GM23248 (cell line): ENCODE data around the gene GFOD1. TPM values are rescaled to one million over a fixed set of nuclear protein-coding genes. Genes with fewer than 3 reads are reported as not detected.

Experiments
- DNase-seq: peaks from one replicate; pipeline ENCODE4 v3.0.0-alpha.2; 2015
- H2AFZ ChIP-seq: fragments of 200-600 bp; sonication (generic); 2 replicates; pipeline ENCODE4 v1.6.1; 2016; ENCODE audit warnings: antibody characterized with exemption
- H3F3A ChIP-seq: fragments of 200-600 bp; sonication (generic); 2 replicates; pipeline ENCODE4 v1.6.1; 2016; ENCODE audit warnings: mild to moderate bottlenecking, antibody characterized with exemption, mixed run types; ENCODE audit not compliant: insufficient read depth
- H3K27ac ChIP-seq: fragments of 200-600 bp; sonication (generic); 2 replicates; pipeline ENCODE4 v1.5.1; 2016; ENCODE audit warnings: mild to moderate bottlenecking
- H3K27me3 ChIP-seq: fragments of 200-600 bp; sonication (generic); replicated peaks from 2 replicates; pipeline ENCODE4 v1.6.1; 2016; ENCODE audit warnings: mild to moderate bottlenecking; ENCODE audit not compliant: insufficient read depth
- H3K36me3 ChIP-seq: fragments of 200-600 bp; sonication (generic); 2 replicates; pipeline ENCODE4 v1.6.1; 2016; ENCODE audit warnings: low read depth, mild to moderate bottlenecking
- H3K4me1 ChIP-seq: fragments of 200-600 bp; sonication (generic); 2 replicates; pipeline ENCODE4 v1.6.1; 2016; ENCODE audit warnings: mild to moderate bottlenecking; ENCODE audit not compliant: insufficient read depth
- H3K4me2 ChIP-seq: fragments of 200-600 bp; sonication (generic); one replicate; pipeline ENCODE4 v1.6.1; 2016; ENCODE audit warnings: mild to moderate bottlenecking; ENCODE audit not compliant: unreplicated experiment
- H3K4me3 ChIP-seq: fragments of 200-600 bp; sonication (generic); 2 replicates; pipeline ENCODE4 v1.5.1; 2016; ENCODE audit warnings: mild to moderate bottlenecking
- H3K79me2 ChIP-seq: fragments of 200-600 bp; sonication (generic); 2 replicates; pipeline ENCODE4 v1.6.1; 2016; ENCODE audit warnings: mild to moderate bottlenecking; ENCODE audit not compliant: insufficient read depth
- H3K9ac ChIP-seq: fragments of 200-600 bp; sonication (generic); 2 replicates; pipeline ENCODE4 v1.6.1; 2016; ENCODE audit warnings: mild to moderate bottlenecking
- H3K9me2 ChIP-seq: fragments of 200-600 bp; sonication (generic); 2 replicates; pipeline ENCODE4 v1.6.1; 2016; ENCODE audit warnings: mixed run types, mild to moderate bottlenecking, moderate library complexity; ENCODE audit not compliant: insufficient read depth
- H3K9me3 ChIP-seq: fragments of 200-600 bp; sonication (generic); one replicate; pipeline ENCODE4 v1.6.1; 2017; ENCODE audit warnings: low read depth
- H4K20me1 ChIP-seq: fragments of 200-600 bp; sonication (generic); 2 replicates; pipeline ENCODE4 v1.6.0; 2016; ENCODE audit not compliant: insufficient read depth
- EZH2 ChIP-seq: fragments of 200-600 bp; sonication (generic); IDR thresholded peaks from 2 replicates; pipeline ENCODE4 v1.6.1; 2018; ENCODE audit warnings: antibody characterized with exemption, mild to moderate bottlenecking; ENCODE audit not compliant: insufficient read depth, poor library complexity, severe bottlenecking
- EZH2phosphoT487 ChIP-seq: fragments of 200-600 bp; sonication (generic); IDR thresholded peaks from 2 replicates; pipeline ENCODE4 v1.6.1; 2018; ENCODE audit warnings: antibody characterized with exemption, moderate library complexity, mild to moderate bottlenecking, low read depth; ENCODE audit not compliant: insufficient read depth
- WGBS, 2 experiments: methylation state at CpG; one replicate each; pipeline ENCODE4 v1.1.6; 2015 to 2017; ENCODE audit warnings: low lambda C conversion rate in 2 of 2, low coverage in 1 of 2; ENCODE audit errors: missing lambda C conversion rate in 2 of 2; 5-methylcytosine and 5-hydroxymethylcytosine counted together
- in situ Hi-C: fragments of 300-500 bp; cut with MboI; formaldehyde crosslinking; loops from 2 replicates; pipeline ENCODE4 v1.15.0; 2020
- polyA plus RNA-seq: library from polyadenylated mRNA; unstranded; fragments of >200 nt; fragmentation: Nextera tagmentation; extraction: Ambion mirVana; gene quantifications from 2 replicates; pipeline ENCODE4 v1.2.1, GENCODE V29; 2016
- total RNA-seq: library from RNA; depleted of rRNA; stranded (reverse); fragments of >200 nt; shearing (Covaris generic); gene quantifications from 2 replicates; pipeline ENCODE4 v1.2.3, GENCODE V29; 2014

GFOD1 gene
- total and polyA plus RNA-seq, 2 experiments from 2014 or later: 0.84 to 0.97 TPM

GRCh38 chr6:13441778-13442177 lies 45.6 kb downstream of the GFOD1 start:
- Histone ChIP-seq H4K20me1 (no peaks in the 10 kb centered on the region), H3K9me3 (no peaks in the 10 kb centered on the region), H3K9me2 (no peaks in the 10 kb centered on the region), H3K9ac (no peak overlapping the region), H3K27me3 (no peaks in the 10 kb centered on the region), H3K79me2 (no peaks in the 10 kb centered on the region), H3K4me2 (no peak overlapping the region), H2AFZ (no peak overlapping the region), H3F3A (0 out of 2 replicates have a peak, but pooled peaks cover 7% of the 10 kb centered on the region), H3K4me3 (no peak overlapping the region), H3K4me1 (peaks cover 6% of the 10 kb centered on the region; the same call in 1 of the 2 replicates), H3K36me3 (no peaks in the 10 kb centered on the region), H3K27ac (no peak overlapping the region)
- WGBS, 2 experiments: 80 to 81% methylated on average over 4 of the region's 4 CpGs
- in situ Hi-C loops: no loop called here
- no peak for DNase-seq
- TF ChIP-seq EZH2 (no peak), EZH2phosphoT487 (no peak)

- H3K27ac ChIP-seq: no peak overlapping the region
- no peaks in the 10 kb centered on the region for H3K9me2 ChIP-seq
- no peak overlapping the region for H3K4me2 ChIP-seq
- peak; percentile 31 for DNase-seq
- H3K79me2 ChIP-seq: no peaks in the 10 kb centered on the region
- TF ChIP-seq EZH2phosphoT487: no peak
- no peak for TF ChIP-seq EZH2
- no peaks in the 10 kb centered on the region for H3K36me3 ChIP-seq
- 93 to 96% methylated on average over 1 of the region's 1 CpG for WGBS, 2 experiments
- H2AFZ ChIP-seq: no peak overlapping the region
- H3K4me1 ChIP-seq: peaks cover 6% of the 10 kb centered on the region; the same call in 1 of the 2 replicates
- no peaks in the 10 kb centered on the region for H4K20me1 ChIP-seq
- no peak overlapping the region for H3K9ac ChIP-seq
- 0 out of 2 replicates have a peak, but pooled peaks cover 7% of the 10 kb centered on the region for H3F3A ChIP-seq
- in situ Hi-C loops: no loop called here
- no peaks in the 10 kb centered on the region for H3K27me3 ChIP-seq
- H3K9me3 ChIP-seq: no peaks in the 10 kb centered on the region
- H3K4me3 ChIP-seq: no peak overlapping the region
Measured at GRCh38 chr6:13439644-13440043, 47.8 kb downstream of the GFOD1 start.

- DNase-seq: no peak
- Histone ChIP-seq H3K9ac (no peak overlapping the region), H3K4me2 (no peak overlapping the region), H3K27ac (no peak overlapping the region), H3K27me3 (no peaks in the 10 kb centered on the region), H3K9me2 (no peaks in the 10 kb centered on the region), H3K4me3 (no peak overlapping the region), H3F3A (0 out of 2 replicates have a peak, but pooled peaks cover 7% of the 10 kb centered on the region), H4K20me1 (no peaks in the 10 kb centered on the region), H3K9me3 (no peaks in the 10 kb centered on the region), H3K36me3 (no peaks in the 10 kb centered on the region), H3K79me2 (no peaks in the 10 kb centered on the region), H2AFZ (no peak overlapping the region), H3K4me1 (peaks cover 6% of the 10 kb centered on the region; the same call in 1 of the 2 replicates)
- TF ChIP-seq EZH2: no peak
- no peak for TF ChIP-seq EZH2phosphoT487
- in situ Hi-C loops: no loop called here
- WGBS, 2 experiments: 88 to 100% methylated on average over 1 of the region's 1 CpG
Measured at GRCh38 chr6:13438126-13438525, 49.3 kb downstream of the GFOD1 start.

- no peaks in the 10 kb centered on the region for H3K9me3 ChIP-seq
- H3K9me2 ChIP-seq: no peaks in the 10 kb centered on the region
- in situ Hi-C loops: no loop called here
Measured at GRCh38 chr6:13437218-13437996, 50.0 kb downstream of the GFOD1 start.

More at GRCh38 chr6:13437218-13437996, 50.0 kb downstream of the GFOD1 start:
- H4K20me1 ChIP-seq: no peaks in the 10 kb centered on the region
- H3K4me1 ChIP-seq: peaks cover 6% of the 10 kb centered on the region; the same call in 1 of the 2 replicates
- TF ChIP-seq EZH2phosphoT487 (no peak), EZH2 (no peak)
- H3K27me3 ChIP-seq: no peaks in the 10 kb centered on the region
- 0 out of 2 replicates have a peak, but pooled peaks cover 7% of the 10 kb centered on the region for H3F3A ChIP-seq
- no peak overlapping the region for H3K4me2 ChIP-seq
- H3K9ac ChIP-seq: no peak overlapping the region
- H3K27ac ChIP-seq: no peak overlapping the region
- no peak for DNase-seq
- no peak overlapping the region for H2AFZ ChIP-seq
- no peaks in the 10 kb centered on the region for H3K79me2 ChIP-seq
- no peak overlapping the region for H3K4me3 ChIP-seq
- WGBS, 2 experiments: 90 to 94% methylated on average over 3 of the region's 3 CpGs
- H3K36me3 ChIP-seq: no peaks in the 10 kb centered on the region
